WTC11 (cell line): ENCODE results near the gene KRTAP20-4. TPM values are rescaled to one million over a fixed set of nuclear protein-coding genes. Genes with fewer than 3 reads are reported as not detected.

Source experiments
- ATAC-seq: fragments of 200-7000 bp; cut with Tn5 transposase; 2 replicates; pipeline ENCODE4 v1.10.0; 2021; ENCODE audit warnings: mild to moderate bottlenecking, moderate library complexity
- CTCF ChIA-PET: fragments of 300-600 bp; sonication (Branson Sonifier 250); formaldehyde crosslinking; loops from one replicate; lab custom pipeline; 2021; ENCODE audit warnings: antibody characterized with exemption; lab: Charles Lee
- POLR2A ChIA-PET: fragments of 350-600 bp; sonication (Branson Sonifier 250); formaldehyde crosslinking; loops from one replicate; lab custom pipeline; 2021; ENCODE audit warnings: antibody characterized with exemption; lab: Charles Lee
- DNase-seq: peaks from one replicate; pipeline ENCODE4 v3.0.0; 2021; ENCODE audit warnings: low spot score
- H3K27ac Mint-ChIP-seq: 2 replicates; pipeline ENCODE4 v1.8.0; 2021; ENCODE audit warnings: mixed read lengths
- H3K27me3 Mint-ChIP-seq: 2 replicates; pipeline ENCODE4 v1.8.0; 2021; ENCODE audit warnings: low read depth, mild to moderate bottlenecking, moderate library complexity, mixed read lengths
- H3K36me3 Mint-ChIP-seq: 2 replicates; pipeline ENCODE4 v1.8.0; 2021; ENCODE audit warnings: mixed read lengths
- H3K4me1 Mint-ChIP-seq: 2 replicates; pipeline ENCODE4 v1.8.0; 2022; ENCODE audit warnings: mixed read lengths
- H3K4me3 Mint-ChIP-seq: 2 replicates; pipeline ENCODE4 v1.8.0; 2021; ENCODE audit warnings: mild to moderate bottlenecking, moderate library complexity, mixed read lengths
- H3K9me3 Mint-ChIP-seq: 2 replicates; pipeline ENCODE4 v1.8.0; 2021; ENCODE audit warnings: mixed read lengths
- AFF4 ChIP-seq: sonication (generic); formaldehyde crosslinking; IDR thresholded peaks from 2 replicates; pipeline ENCODE4 v1.8.1; 2023; ENCODE audit warnings: mild to moderate bottlenecking, missing genetic modification reagents, borderline replicate concordance
- ATF1 ChIP-seq: sonication (generic); formaldehyde crosslinking; IDR thresholded peaks from 2 replicates; pipeline ENCODE4 v1.8.1; 2023; ENCODE audit warnings: mild to moderate bottlenecking, moderate library complexity, missing genetic modification reagents
- CREM ChIP-seq: sonication (generic); formaldehyde crosslinking; IDR thresholded peaks from 2 replicates; pipeline ENCODE4 v1.8.1; 2022; ENCODE audit warnings: mild to moderate bottlenecking, missing genetic modification reagents, moderate library complexity
- E2F4 ChIP-seq: sonication (generic); formaldehyde crosslinking; IDR thresholded peaks from 2 replicates; pipeline ENCODE4 v1.8.1; 2022; ENCODE audit warnings: low read depth, mild to moderate bottlenecking, moderate library complexity, missing genetic modification reagents, borderline replicate concordance
- E2F5 ChIP-seq: sonication (generic); formaldehyde crosslinking; IDR thresholded peaks from 2 replicates; pipeline ENCODE4 v1.8.1; 2022; ENCODE audit warnings: mild to moderate bottlenecking, moderate library complexity, missing genetic modification reagents
- MLX ChIP-seq: sonication (generic); formaldehyde crosslinking; IDR thresholded peaks from 2 replicates; pipeline ENCODE4 v1.8.1; 2023; ENCODE audit warnings: mild to moderate bottlenecking, missing genetic modification reagents, moderate library complexity
- MXD4 ChIP-seq: fragments of 250-450 bp; sonication (Bioruptor Pico); IDR thresholded peaks from 2 replicates; pipeline ENCODE4 v1.8.0; 2021; ENCODE audit warnings: mild to moderate bottlenecking, moderate library complexity, borderline replicate concordance
- NR3C1 ChIP-seq: sonication (generic); formaldehyde crosslinking; conservative IDR thresholded peaks from 2 replicates; pipeline ENCODE4 v1.8.1; 2023; ENCODE audit warnings: low read depth, mild to moderate bottlenecking, missing genetic modification reagents
- SMAD4 ChIP-seq: sonication (generic); formaldehyde crosslinking; IDR thresholded peaks from 2 replicates; pipeline ENCODE4 v1.8.0; 2022; ENCODE audit warnings: mild to moderate bottlenecking, missing genetic modification reagents
- TP53 ChIP-seq: sonication (generic); formaldehyde crosslinking; IDR thresholded peaks from 2 replicates; pipeline ENCODE4 v1.8.1; 2023; ENCODE audit warnings: mild to moderate bottlenecking, missing genetic modification reagents
- ZNF219 ChIP-seq: sonication (generic); formaldehyde crosslinking; IDR thresholded peaks from 2 replicates; pipeline ENCODE4 v1.8.0; 2023; ENCODE audit warnings: missing genetic modification reagents, mild to moderate bottlenecking, borderline replicate concordance
- ZNF263 ChIP-seq: sonication (generic); formaldehyde crosslinking; IDR thresholded peaks from 2 replicates; pipeline ENCODE4 v1.8.1; 2022; ENCODE audit warnings: low read depth, mild to moderate bottlenecking, moderate library complexity, missing genetic modification reagents
- ZNF281 ChIP-seq: sonication (generic); formaldehyde crosslinking; IDR thresholded peaks from 2 replicates; pipeline ENCODE4 v1.8.0; 2023; ENCODE audit warnings: mild to moderate bottlenecking, missing genetic modification reagents
- ZNF423 ChIP-seq: fragments of 250-450 bp; sonication (Bioruptor Pico); IDR thresholded peaks from 2 replicates; pipeline ENCODE4 v2.1.2; 2022; ENCODE audit warnings: mild to moderate bottlenecking, moderate library complexity
- total RNA-seq: library from RNA; stranded (reverse); gene quantifications from 3 replicates; pipeline ENCODE4 v1.2.3, GENCODE V29; 2021

The KRTAP20-4 gene
- total RNA-seq, 1 experiment from 2014 or later: not detected

- TF ChIP-seq ZNF263 (no peak), ATF1 (CRISPR knock-in tag) (no peak), MXD4 (CRISPR knock-in tag) (no peak), NR3C1 (CRISPR knock-in tag) (no peak), ZNF423 (CRISPR knock-in tag) (no peak), MLX (CRISPR knock-in tag) (no peak), E2F5 (no peak), SMAD4 (CRISPR knock-in tag) (no peak), TP53 (CRISPR knock-in tag) (no peak)
Observed at GRCh38 chr21:30620080-30620479, 347 bp upstream of the KRTAP20-4 start (continued).

GRCh38 chr21:30623362-30623761 lies 2.9 kb downstream of the KRTAP20-4 start:
- ChIA-PET CTCF (no interaction called here), POLR2A (no interaction called here)
- TF ChIP-seq E2F4 (CRISPR knock-in tag) (no peak), SMAD4 (CRISPR knock-in tag) (no peak), AFF4 (CRISPR knock-in tag) (no peak), ZNF219 (no peak), ZNF281 (CRISPR knock-in tag) (no peak), CREM (CRISPR knock-in tag) (no peak)
- peaks cover 13% of the 10 kb centered on the region for H3K36me3 Mint-ChIP-seq
- H3K4me1 Mint-ChIP-seq: peaks cover 12% of the 10 kb centered on the region
- H3K27me3 Mint-ChIP-seq: no peaks in the 10 kb centered on the region
- no peak for ATAC-seq
- DNase-seq: no peak
- H3K9me3 Mint-ChIP-seq: peaks cover 14% of the 10 kb centered on the region
- no peak overlapping the region for H3K27ac Mint-ChIP-seq
- no peak overlapping the region for H3K4me3 Mint-ChIP-seq
